Esophagus muscularis mucosa (tissue), 3 donors: ENCODE results near the gene PRR9.

Experiments used
- POLR2A ChIP-seq: fragments of 450-650 bp; IDR thresholded peaks from one replicate; pipeline ENCODE4 v1.6.1; 2017; ENCODE audit warnings: antibody characterized with exemption, moderate library complexity, mild to moderate bottlenecking, low read depth
- POLR2AphosphoS5 ChIP-seq, 2 donors: sonication (generic); formaldehyde crosslinking; IDR thresholded peaks; one replicate each; pipeline ENCODE4 v1.6.1; 2017; ENCODE audit warnings: antibody characterized with exemption in 2 of 2
- TF ChIP-seq, protein P1 (sequence below), 3 experiments: fragments of 200-600 bp in 2 of 3; fragments of 450-650 bp in 1 of 3; sonication (generic) in 2 of 3; IDR thresholded peaks; one replicate each; pipeline ENCODE4 v1.5.1; 2017 to 2019; ENCODE audit warnings: antibody characterized with exemption in 3 of 3, mild to moderate bottlenecking in 2 of 3, moderate library complexity in 1 of 3

DNA sequence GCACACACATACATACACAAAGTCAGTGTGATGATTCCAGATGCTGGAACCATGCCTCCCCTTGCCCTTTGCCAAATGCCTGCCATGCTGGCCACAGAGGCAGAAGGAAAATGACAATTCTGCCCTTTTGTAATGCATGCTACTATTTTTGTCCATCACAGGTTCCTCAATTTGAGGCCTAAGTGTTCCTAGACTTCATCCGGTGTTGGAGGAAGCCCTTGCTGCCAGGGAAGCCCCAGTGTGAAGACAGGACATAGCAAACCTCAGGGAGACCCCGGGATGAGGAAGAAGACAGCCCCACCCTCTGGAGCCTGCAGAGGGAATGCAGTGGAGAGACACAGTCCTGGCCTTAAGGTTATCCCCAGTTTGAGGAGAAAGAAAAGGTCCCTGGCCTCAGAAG lies 14.4 kb downstream of the PRR9 start:
- TF ChIP-seq, protein P1, sequence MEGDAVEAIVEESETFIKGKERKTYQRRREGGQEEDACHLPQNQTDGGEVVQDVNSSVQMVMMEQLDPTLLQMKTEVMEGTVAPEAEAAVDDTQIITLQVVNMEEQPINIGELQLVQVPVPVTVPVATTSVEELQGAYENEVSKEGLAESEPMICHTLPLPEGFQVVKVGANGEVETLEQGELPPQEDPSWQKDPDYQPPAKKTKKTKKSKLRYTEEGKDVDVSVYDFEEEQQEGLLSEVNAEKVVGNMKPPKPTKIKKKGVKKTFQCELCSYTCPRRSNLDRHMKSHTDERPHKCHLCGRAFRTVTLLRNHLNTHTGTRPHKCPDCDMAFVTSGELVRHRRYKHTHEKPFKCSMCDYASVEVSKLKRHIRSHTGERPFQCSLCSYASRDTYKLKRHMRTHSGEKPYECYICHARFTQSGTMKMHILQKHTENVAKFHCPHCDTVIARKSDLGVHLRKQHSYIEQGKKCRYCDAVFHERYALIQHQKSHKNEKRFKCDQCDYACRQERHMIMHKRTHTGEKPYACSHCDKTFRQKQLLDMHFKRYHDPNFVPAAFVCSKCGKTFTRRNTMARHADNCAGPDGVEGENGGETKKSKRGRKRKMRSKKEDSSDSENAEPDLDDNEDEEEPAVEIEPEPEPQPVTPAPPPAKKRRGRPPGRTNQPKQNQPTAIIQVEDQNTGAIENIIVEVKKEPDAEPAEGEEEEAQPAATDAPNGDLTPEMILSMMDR (IDR thresholded peaks at IDR 0.05) = no peak
- no peak for TF ChIP-seq POLR2A
- no peak for TF ChIP-seq POLR2AphosphoS5 (IDR thresholded peaks at IDR 0.05)
